GM12891 (cell line): ENCODE data around the gene CNN2.

ENCODE experiments used
- POLR2A ChIP-seq: IDR thresholded peaks from 2 replicates; pipeline ENCODE4 v1.6.1; 2011; ENCODE audit warnings: low read depth, low read length, control low read depth
- POLR2AphosphoS5 ChIP-seq: IDR thresholded peaks from 2 replicates; pipeline ENCODE4 v1.6.1; 2011; ENCODE audit warnings: low read depth, low read length, control low read depth
- POU2F2 ChIP-seq: IDR thresholded peaks from 2 replicates; pipeline ENCODE4 v1.6.1; 2011; ENCODE audit warnings: low read depth, mild to moderate bottlenecking, control low read depth, low read length, moderate library complexity
- SPI1 ChIP-seq: IDR thresholded peaks from 2 replicates; pipeline ENCODE4 v1.6.1; 2011; ENCODE audit warnings: low read depth, low read length, control low read depth
- TAF1 ChIP-seq: IDR thresholded peaks from 2 replicates; pipeline ENCODE4 v1.6.1; 2011; ENCODE audit warnings: low read depth, low read length, control low read depth

DNA sequence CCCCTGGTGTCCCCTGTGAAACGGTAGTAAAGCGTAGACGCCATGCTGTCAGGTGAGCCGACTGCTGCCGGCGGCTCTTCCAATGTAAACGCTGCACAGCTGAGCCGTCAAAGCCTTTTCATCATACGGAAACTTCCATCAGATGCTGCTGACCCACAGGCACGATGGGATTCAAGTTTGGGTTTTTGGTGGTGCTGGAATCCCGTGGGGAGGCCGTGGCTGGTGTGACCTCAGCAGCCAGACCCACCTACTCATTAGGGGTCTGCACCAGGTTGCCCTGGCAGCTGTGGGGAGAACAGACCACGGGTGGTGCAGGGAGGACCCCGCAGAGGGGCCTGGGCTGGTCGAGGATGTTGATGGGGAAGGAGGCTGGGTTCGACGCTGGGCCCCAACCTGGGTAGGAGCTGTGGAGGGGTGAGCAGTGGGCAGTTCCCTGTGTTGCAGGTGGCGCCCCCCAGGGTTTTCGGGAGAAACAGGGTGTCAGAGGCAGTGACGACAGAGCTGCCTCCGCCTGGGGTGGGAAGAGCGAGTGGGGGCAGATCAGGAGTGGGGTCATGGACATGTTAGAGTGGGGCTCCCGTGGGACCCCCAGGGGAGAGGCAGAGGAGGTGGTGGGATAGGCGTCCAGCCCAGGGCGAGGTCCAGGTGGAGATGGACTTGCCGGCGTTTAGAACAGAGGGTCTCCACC, 19.6 kb upstream of the CNN2 start:
- TF ChIP-seq POLR2A = no peak
- no peak for TF ChIP-seq SPI1
- TF ChIP-seq POLR2AphosphoS5 = 0 out of 2 replicates have a peak, but pooled peaks have one; percentile 21
- TF ChIP-seq POU2F2 = no peak
- TF ChIP-seq TAF1 = no peak
